GM23338 (cell line): ENCODE measurements around the gene FBXL20. TPM values are rescaled to one million over a fixed set of nuclear protein-coding genes. Genes with fewer than 3 reads are reported as not detected.
"Not testable (repeated sequence)": the region's sequence is repeated elsewhere in the genome, so short reads cannot be mapped to it uniquely, and the experiment has no call there.

Experiments used
- ATAC-seq: fragments of 200-7000 bp; cut with Tn5 transposase; 3 replicates; pipeline ENCODE4 v1.9.1; 2020
- DNase-seq: peaks from one replicate; pipeline ENCODE4 v3.0.0-alpha.2; 2015; ENCODE audit warnings: low spot score
- H2AFZ ChIP-seq: fragments of 200-600 bp; sonication (generic); 2 replicates; pipeline ENCODE4 v1.8.0; 2016; ENCODE audit warnings: antibody characterized with exemption, mild to moderate bottlenecking, moderate library complexity
- H3F3A ChIP-seq: fragments of 200-600 bp; sonication (generic); replicated peaks from 2 replicates; pipeline ENCODE4 v1.8.0; 2017; ENCODE audit warnings: antibody characterized with exemption, mixed run types, low read depth
- H3K27ac ChIP-seq: fragments of 200-600 bp; sonication (generic); 2 replicates; pipeline ENCODE4 v1.6.1; 2016; ENCODE audit warnings: low read depth
- H3K27me3 ChIP-seq: fragments of 200-600 bp; sonication (generic); 2 replicates; pipeline ENCODE4 v1.8.0; 2016; ENCODE audit warnings: mild to moderate bottlenecking, mixed run types, moderate library complexity; ENCODE audit not compliant: insufficient read depth
- H3K36me3 ChIP-seq: fragments of 200-600 bp; sonication (generic); 2 replicates; pipeline ENCODE4 v1.8.0; 2016; ENCODE audit warnings: mild to moderate bottlenecking; ENCODE audit not compliant: insufficient read depth
- H3K4me1 ChIP-seq: fragments of 200-600 bp; sonication (generic); 2 replicates; pipeline ENCODE4 v1.8.0; 2016; ENCODE audit warnings: mild to moderate bottlenecking, moderate library complexity; ENCODE audit not compliant: insufficient read depth
- H3K4me2 ChIP-seq: fragments of 200-600 bp; sonication (generic); 2 replicates; pipeline ENCODE4 v1.7.1; 2017; ENCODE audit warnings: mixed run types
- H3K4me3 ChIP-seq: fragments of 200-600 bp; sonication (generic); 2 replicates; pipeline ENCODE4 v1.6.1; 2016; ENCODE audit warnings: mixed run types
- H3K79me2 ChIP-seq: fragments of 200-600 bp; sonication (generic); replicated peaks from 2 replicates; pipeline ENCODE4 v1.8.0; 2017; ENCODE audit warnings: mild to moderate bottlenecking; ENCODE audit not compliant: insufficient read depth
- H3K9me2 ChIP-seq: fragments of 200-600 bp; sonication (generic); 2 replicates; pipeline ENCODE4 v1.8.0; 2017; ENCODE audit not compliant: insufficient read depth
- H4K20me1 ChIP-seq: fragments of 200-600 bp; sonication (generic); replicated peaks from 2 replicates; pipeline ENCODE4 v1.8.0; 2017; ENCODE audit warnings: mild to moderate bottlenecking; ENCODE audit not compliant: insufficient read depth
- H3K27ac Mint-ChIP-seq: 2 replicates; pipeline ENCODE4 v1.8.0; 2020; ENCODE audit warnings: inconsistent platforms, mild to moderate bottlenecking, moderate library complexity, mixed read lengths
- H3K27me3 Mint-ChIP-seq: 3 replicates; pipeline ENCODE4 v1.8.0; 2022; ENCODE audit warnings: low read depth, mild to moderate bottlenecking, moderate library complexity, mixed read lengths, inconsistent platforms; ENCODE audit not compliant: insufficient read depth, poor library complexity
- H3K36me3 Mint-ChIP-seq: 3 replicates; pipeline ENCODE4 v1.8.0; 2021; ENCODE audit warnings: low read depth, mild to moderate bottlenecking, inconsistent platforms, moderate library complexity, mixed read lengths
- H3K4me1 Mint-ChIP-seq: 3 replicates; pipeline ENCODE4 v1.8.0; 2020; ENCODE audit warnings: mild to moderate bottlenecking, inconsistent platforms, mixed read lengths
- H3K4me3 Mint-ChIP-seq: 3 replicates; pipeline ENCODE4 v1.8.0; 2021; ENCODE audit warnings: moderate library complexity, mild to moderate bottlenecking, inconsistent platforms, mixed read lengths
- H3K9me3 Mint-ChIP-seq: 3 replicates; pipeline ENCODE4 v1.8.0; 2020; ENCODE audit warnings: moderate library complexity, mild to moderate bottlenecking, inconsistent platforms, mixed read lengths
- CREB1 ChIP-seq: fragments of 250-450 bp; sonication (Bioruptor Pico); IDR thresholded peaks from 2 replicates; pipeline ENCODE4 v1.5.0; 2020; ENCODE audit warnings: low read depth, mild to moderate bottlenecking, moderate library complexity
- EZH2 ChIP-seq: fragments of 200-600 bp; sonication (generic); IDR thresholded peaks from one replicate; pipeline ENCODE4 v1.8.0; 2017; ENCODE audit warnings: antibody characterized with exemption, mild to moderate bottlenecking, low read depth; ENCODE audit not compliant: unreplicated experiment
- EZH2phosphoT487 ChIP-seq: fragments of 200-600 bp; sonication (generic); IDR thresholded peaks from one replicate; pipeline ENCODE4 v1.8.1; 2018; ENCODE audit warnings: antibody characterized with exemption; ENCODE audit not compliant: unreplicated experiment
- NANOG ChIP-seq: IDR thresholded peaks from 2 replicates; pipeline ENCODE4 v1.6.1; 2016; ENCODE audit warnings: antibody characterized with exemption, borderline replicate concordance
- POLR2AphosphoS5 ChIP-seq: IDR thresholded peaks from 2 replicates; pipeline ENCODE4 v1.6.1; 2016; ENCODE audit warnings: antibody characterized with exemption, low read depth
- REST ChIP-seq: IDR thresholded peaks from one replicate; pipeline ENCODE4 v1.6.1; 2018; ENCODE audit warnings: antibody characterized with exemption; ENCODE audit not compliant: unreplicated experiment
- STAT1 ChIP-seq: IDR thresholded peaks from one replicate; pipeline ENCODE4 v1.6.1; 2016; ENCODE audit warnings: antibody characterized with exemption; ENCODE audit not compliant: unreplicated experiment
- polyA plus RNA-seq: library from polyadenylated mRNA; unstranded; fragments of >200 nt; fragmentation: Nextera tagmentation; extraction: Ambion mirVana; gene quantifications from 2 replicates; pipeline ENCODE4 v1.2.1, GENCODE V29; 2016
- total RNA-seq: library from RNA; depleted of rRNA; stranded (reverse); fragments of >200 nt; shearing (Covaris generic); gene quantifications from 2 replicates; pipeline ENCODE4 v1.2.3, GENCODE V29; 2014
- TF ChIP-seq, protein P1 (sequence below): fragments of 250-450 bp; sonication (Bioruptor Pico); IDR thresholded peaks from 2 replicates; pipeline ENCODE4 v1.5.0; 2020; ENCODE audit warnings: mild to moderate bottlenecking, moderate library complexity

Gene FBXL20
- total and polyA plus RNA-seq, 2 experiments from 2014 or later: 2.9 to 6.9 TPM

GRCh38 chr17:39339272-39339671 is 62.2 kb downstream of the FBXL20 start:
- no peaks in the 10 kb centered on the region for H3K4me1 ChIP-seq
- no peaks in the 10 kb centered on the region for H3F3A ChIP-seq
- no peak overlapping the region for H3K4me3 ChIP-seq
- H3K4me2 ChIP-seq: no peak overlapping the region
- H3K79me2 ChIP-seq: no peaks in the 10 kb centered on the region
- no peak overlapping the region for H2AFZ ChIP-seq
- H3K9me2 ChIP-seq: no peaks in the 10 kb centered on the region
- no peak for DNase-seq
- no peak overlapping the region for H3K27ac Mint-ChIP-seq
- H3K36me3 ChIP-seq: no peaks in the 10 kb centered on the region; the same call in none of the 2 replicates
- peaks cover 44% of the 10 kb centered on the region for H3K36me3 Mint-ChIP-seq
- H3K9me3 Mint-ChIP-seq: peaks cover 31% of the 10 kb centered on the region
- H3K4me3 Mint-ChIP-seq: no peak overlapping the region
- H3K4me1 Mint-ChIP-seq: no peaks in the 10 kb centered on the region
- H4K20me1 ChIP-seq: no peaks in the 10 kb centered on the region
- no peaks in the 10 kb centered on the region for H3K27me3 ChIP-seq
- TF ChIP-seq EZH2 (no peak), EZH2phosphoT487 (no peak), REST (no peak), POLR2AphosphoS5 (no peak), NANOG (no peak), CREB1 (no peak), STAT1 (no peak)
- TF ChIP-seq, protein P1, sequence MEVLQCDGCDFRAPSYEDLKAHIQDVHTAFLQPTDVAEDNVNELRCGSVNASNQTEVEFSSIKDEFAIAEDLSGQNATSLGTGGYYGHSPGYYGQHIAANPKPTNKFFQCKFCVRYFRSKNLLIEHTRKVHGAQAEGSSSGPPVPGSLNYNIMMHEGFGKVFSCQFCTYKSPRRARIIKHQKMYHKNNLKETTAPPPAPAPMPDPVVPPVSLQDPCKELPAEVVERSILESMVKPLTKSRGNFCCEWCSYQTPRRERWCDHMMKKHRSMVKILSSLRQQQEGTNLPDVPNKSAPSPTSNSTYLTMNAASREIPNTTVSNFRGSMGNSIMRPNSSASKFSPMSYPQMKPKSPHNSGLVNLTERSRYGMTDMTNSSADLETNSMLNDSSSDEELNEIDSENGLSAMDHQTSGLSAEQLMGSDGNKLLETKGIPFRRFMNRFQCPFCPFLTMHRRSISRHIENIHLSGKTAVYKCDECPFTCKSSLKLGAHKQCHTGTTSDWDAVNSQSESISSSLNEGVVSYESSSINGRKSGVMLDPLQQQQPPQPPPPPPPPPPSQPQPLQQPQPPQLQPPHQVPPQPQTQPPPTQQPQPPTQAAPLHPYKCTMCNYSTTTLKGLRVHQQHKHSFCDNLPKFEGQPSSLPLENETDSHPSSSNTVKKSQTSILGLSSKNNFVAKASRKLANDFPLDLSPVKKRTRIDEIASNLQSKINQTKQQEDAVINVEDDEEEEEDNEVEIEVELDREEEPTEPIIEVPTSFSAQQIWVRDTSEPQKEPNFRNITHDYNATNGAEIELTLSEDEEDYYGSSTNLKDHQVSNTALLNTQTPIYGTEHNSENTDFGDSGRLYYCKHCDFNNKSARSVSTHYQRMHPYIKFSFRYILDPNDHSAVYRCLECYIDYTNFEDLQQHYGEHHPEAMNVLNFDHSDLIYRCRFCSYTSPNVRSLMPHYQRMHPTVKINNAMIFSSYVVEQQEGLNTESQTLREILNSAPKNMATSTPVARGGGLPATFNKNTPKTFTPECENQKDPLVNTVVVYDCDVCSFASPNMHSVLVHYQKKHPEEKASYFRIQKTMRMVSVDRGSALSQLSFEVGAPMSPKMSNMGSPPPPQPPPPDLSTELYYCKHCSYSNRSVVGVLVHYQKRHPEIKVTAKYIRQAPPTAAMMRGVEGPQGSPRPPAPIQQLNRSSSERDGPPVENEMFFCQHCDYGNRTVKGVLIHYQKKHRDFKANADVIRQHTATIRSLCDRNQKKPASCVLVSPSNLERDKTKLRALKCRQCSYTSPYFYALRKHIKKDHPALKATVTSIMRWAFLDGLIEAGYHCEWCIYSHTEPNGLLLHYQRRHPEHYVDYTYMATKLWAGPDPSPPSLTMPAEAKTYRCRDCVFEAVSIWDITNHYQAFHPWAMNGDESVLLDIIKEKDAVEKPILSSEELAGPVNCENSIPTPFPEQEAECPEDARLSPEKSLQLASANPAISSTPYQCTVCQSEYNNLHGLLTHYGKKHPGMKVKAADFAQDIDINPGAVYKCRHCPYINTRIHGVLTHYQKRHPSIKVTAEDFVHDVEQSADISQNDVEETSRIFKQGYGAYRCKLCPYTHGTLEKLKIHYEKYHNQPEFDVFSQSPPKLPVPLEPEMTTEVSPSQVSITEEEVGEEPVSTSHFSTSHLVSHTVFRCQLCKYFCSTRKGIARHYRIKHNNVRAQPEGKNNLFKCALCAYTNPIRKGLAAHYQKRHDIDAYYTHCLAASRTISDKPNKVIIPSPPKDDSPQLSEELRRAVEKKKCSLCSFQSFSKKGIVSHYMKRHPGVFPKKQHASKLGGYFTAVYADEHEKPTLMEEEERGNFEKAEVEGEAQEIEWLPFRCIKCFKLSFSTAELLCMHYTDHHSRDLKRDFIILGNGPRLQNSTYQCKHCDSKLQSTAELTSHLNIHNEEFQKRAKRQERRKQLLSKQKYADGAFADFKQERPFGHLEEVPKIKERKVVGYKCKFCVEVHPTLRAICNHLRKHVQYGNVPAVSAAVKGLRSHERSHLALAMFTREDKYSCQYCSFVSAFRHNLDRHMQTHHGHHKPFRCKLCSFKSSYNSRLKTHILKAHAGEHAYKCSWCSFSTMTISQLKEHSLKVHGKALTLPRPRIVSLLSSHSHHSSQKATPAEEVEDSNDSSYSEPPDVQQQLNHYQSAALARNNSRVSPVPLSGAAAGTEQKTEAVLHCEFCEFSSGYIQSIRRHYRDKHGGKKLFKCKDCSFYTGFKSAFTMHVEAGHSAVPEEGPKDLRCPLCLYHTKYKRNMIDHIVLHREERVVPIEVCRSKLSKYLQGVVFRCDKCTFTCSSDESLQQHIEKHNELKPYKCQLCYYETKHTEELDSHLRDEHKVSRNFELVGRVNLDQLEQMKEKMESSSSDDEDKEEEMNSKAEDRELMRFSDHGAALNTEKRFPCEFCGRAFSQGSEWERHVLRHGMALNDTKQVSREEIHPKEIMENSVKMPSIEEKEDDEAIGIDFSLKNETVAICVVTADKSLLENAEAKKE (CRISPR knock-in tag): no peak
- ATAC-seq: no peak
- peaks cover 2% of the 10 kb centered on the region for H3K27me3 Mint-ChIP-seq
- no peak overlapping the region for H3K27ac ChIP-seq

DNA sequence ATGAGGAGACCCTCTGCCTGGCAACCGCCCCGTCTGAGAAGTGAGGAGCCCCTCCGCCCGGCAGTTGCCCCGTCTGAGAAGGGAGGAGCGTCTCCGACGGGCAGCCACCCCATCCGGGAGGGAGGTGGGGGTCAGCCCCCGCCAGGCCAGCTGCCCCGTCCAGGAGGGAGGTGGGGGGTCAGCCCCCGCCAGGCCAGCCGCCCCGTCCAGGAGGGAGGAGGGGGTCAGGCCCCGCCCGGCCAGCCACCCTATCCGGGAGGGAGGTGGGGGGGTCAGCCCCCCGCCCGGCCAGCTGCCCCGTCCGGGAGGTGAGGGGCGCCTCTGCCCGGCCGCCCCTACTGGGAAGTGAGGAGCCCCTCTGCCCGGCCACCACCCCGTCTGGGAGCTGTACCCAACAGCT is 63.8 kb downstream of the FBXL20 start:
- not testable (repeated sequence) for H3K36me3 ChIP-seq, H4K20me1 ChIP-seq, H3K4me3 Mint-ChIP-seq, DNase-seq, ATAC-seq, H3K27ac Mint-ChIP-seq, H3K4me3 ChIP-seq, H3K4me2 ChIP-seq, H3K9me2 ChIP-seq, H2AFZ ChIP-seq, H3K4me1 Mint-ChIP-seq, H3K27me3 Mint-ChIP-seq, H3F3A ChIP-seq, H3K27me3 ChIP-seq, H3K27ac ChIP-seq, H3K4me1 ChIP-seq, H3K79me2 ChIP-seq
- H3K9me3 Mint-ChIP-seq: peaks cover 46% of the 10 kb centered on the region
- peaks cover 59% of the 10 kb centered on the region for H3K36me3 Mint-ChIP-seq
